Middle frontal gyrus (tissue), 1 donor: ENCODE data around the gene ZNF547.

Experiments
- DNase-seq: peaks from one replicate; pipeline ENCODE4 v3.0.0-alpha.2; 2015; ENCODE audit warnings: low spot score; ENCODE audit errors: extremely low spot score

Gene ZNF547

GRCh38 chr19:57362997-57363687 lies at the start of gene ZNF547, which contains the start of gene TRAPPC2B:
Gene ZNF547, plus strand, starts transcription at chr19:57363551. Its CDS starts 5,005 bp downstream, at chr19:57368556.
Gene TRAPPC2B, plus strand, starts transcription at chr19:57363551. Its CDS starts 1,283 bp downstream, at chr19:57364834.
- peak; percentile 98 for DNase-seq

GRCh38 chr19:57314146-57314545 lies 49.2 kb upstream of the ZNF547 start:
- no peak for DNase-seq

GRCh38 chr19:57317503-57317902 lies 45.8 kb upstream of the ZNF547 start:
- DNase-seq, result no peak

GRCh38 chr19:57319869-57320179 lies 43.5 kb upstream of the ZNF547 start:
- DNase-seq, result no peak

GRCh38 chr19:57320180-57321084 lies 42.9 kb upstream of the ZNF547 start, which contains the start of gene ZNF543:
Gene ZNF543, plus strand, starts transcription at chr19:57320472. Its CDS starts 382 bp downstream, at chr19:57320854.
- peak; percentile 97 for DNase-seq

- DNase-seq, result no peak
These were observed 42.2 kb upstream of the ZNF547 start for GRCh38 chr19:57321116-57321515.

GRCh38 chr19:57321751-57322150 lies 41.6 kb upstream of the ZNF547 start:
- no peak for DNase-seq

GRCh38 chr19:57324992-57325391 lies 38.4 kb upstream of the ZNF547 start:
- DNase-seq, result no peak

GRCh38 chr19:57327993-57328392 lies 35.4 kb upstream of the ZNF547 start:
- DNase-seq, result no peak

- no peak for DNase-seq
These were observed 29.2 kb upstream of the ZNF547 start for GRCh38 chr19:57334191-57334590.

- DNase-seq, result no peak
These were observed 24.5 kb upstream of the ZNF547 start for GRCh38 chr19:57338877-57339276.

GRCh38 chr19:57342582-57342981 lies 20.8 kb upstream of the ZNF547 start:
- DNase-seq, result no peak

- no peak for DNase-seq
These were observed 15.2 kb upstream of the ZNF547 start for GRCh38 chr19:57348136-57348535.

GRCh38 chr19:57350877-57351805 lies 12.2 kb upstream of the ZNF547 start, which contains the start of gene ZNF304:
Gene ZNF304, plus strand, starts transcription at chr19:57351271. Its CDS starts 394 bp downstream, at chr19:57351665.
- DNase-seq, result peak; percentile 98

GRCh38 chr19:57351867-57352266 lies 11.5 kb upstream of the ZNF547 start:
- DNase-seq, result no peak

GRCh38 chr19:57355916-57356315 lies 7.4 kb upstream of the ZNF547 start:
- DNase-seq, result no peak

- no peak for DNase-seq
These were observed 5.9 kb upstream of the ZNF547 start for GRCh38 chr19:57357406-57357805.

- DNase-seq, result no peak
These were observed 4.1 kb upstream of the ZNF547 start for GRCh38 chr19:57359300-57359699.

- DNase-seq, result no peak
These were observed 932 bp upstream of the ZNF547 start for GRCh38 chr19:57362419-57362818.

- no peak for DNase-seq
These were observed 384 bp downstream of the ZNF547 start for GRCh38 chr19:57363688-57364181.

- DNase-seq, result no peak
These were observed 3.4 kb downstream of the ZNF547 start for GRCh38 chr19:57366776-57367175.
